ENCODE data around the gene MCF2L.

DNA sequence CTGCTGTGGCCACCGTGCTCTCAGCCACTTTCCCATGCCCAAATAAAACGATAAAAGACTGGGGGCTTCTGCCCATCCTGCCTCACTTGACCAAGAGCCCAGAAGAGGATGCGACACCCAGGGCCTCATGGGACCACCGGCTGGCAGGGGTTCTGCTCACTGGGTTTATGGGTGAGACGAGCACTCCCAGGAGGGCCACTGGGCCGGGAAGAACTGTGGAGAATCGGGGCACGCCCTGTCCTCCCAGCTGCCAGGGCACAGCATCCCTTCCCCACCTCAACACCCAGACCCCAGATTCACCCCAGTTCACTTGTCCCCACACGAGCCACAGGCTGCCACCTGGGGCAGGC lies 148.9 kb downstream of the MCF2L start:
- TF ChIP-seq POLR2A (IDR thresholded peaks at IDR 0.05): no peak
- TF ChIP-seq CTCF (IDR thresholded peaks at IDR 0.05): no peak
- TF ChIP-seq EP300 (IDR thresholded peaks at IDR 0.05; ENCODE audit: low read depth): no peak
- no peak for TF ChIP-seq POLR2AphosphoS5 (IDR thresholded peaks at IDR 0.05)

Measured in transverse colon (tissue), 4 donors.